RWPE2 (cell line): ENCODE results near the gene TENM4.

Experiments used
- ATAC-seq: fragments of 200-7000 bp; cut with Tn5 transposase; 3 replicates; pipeline ENCODE4 v1.9.1; 2021; ENCODE audit warnings: low read depth
- DNase-seq: peaks from one replicate; pipeline ENCODE4 v3.0.0-alpha.2; 2020; ENCODE audit warnings: low spot score
- H3K27ac ChIP-seq: fragments of 450-650 bp; 2 replicates; pipeline ENCODE4 v1.5.1; 2017; ENCODE audit warnings: mild to moderate bottlenecking; ENCODE audit not compliant: poor library complexity, severe bottlenecking
- H3K27me3 ChIP-seq: fragments of 250-450 bp; sonication (Bioruptor Pico); 2 replicates; pipeline ENCODE4 v1.5.1; 2021; ENCODE audit warnings: mild to moderate bottlenecking, moderate library complexity; ENCODE audit not compliant: insufficient read depth, poor library complexity, severe bottlenecking
- H3K36me3 ChIP-seq: fragments of 250-450 bp; sonication (Bioruptor Pico); 2 replicates; pipeline ENCODE4 v1.5.1; 2020; ENCODE audit warnings: low read depth, mild to moderate bottlenecking, moderate library complexity
- H3K4me1 ChIP-seq: fragments of 250-450 bp; sonication (Bioruptor Pico); 2 replicates; pipeline ENCODE4 v1.5.1; 2021; ENCODE audit warnings: mild to moderate bottlenecking, moderate library complexity; ENCODE audit not compliant: insufficient read depth, poor library complexity, severe bottlenecking
- H3K4me3 ChIP-seq: fragments of 250-450 bp; sonication (Bioruptor Pico); 2 replicates; pipeline ENCODE4 v1.5.1; 2021; ENCODE audit warnings: mild to moderate bottlenecking, moderate library complexity; ENCODE audit not compliant: severe bottlenecking
- H3K9me3 ChIP-seq: fragments of 250-450 bp; sonication (Bioruptor Pico); 2 replicates; pipeline ENCODE4 v1.5.1; 2021; ENCODE audit warnings: mild to moderate bottlenecking, moderate library complexity; ENCODE audit not compliant: severe bottlenecking
- TF ChIP-seq, protein P1 (sequence below): fragments of 450-650 bp; IDR thresholded peaks from one replicate; pipeline ENCODE4 v1.5.1; 2017; ENCODE audit warnings: mild to moderate bottlenecking, moderate library complexity; ENCODE audit not compliant: poor library complexity, severe bottlenecking

The TENM4 gene

DNA sequence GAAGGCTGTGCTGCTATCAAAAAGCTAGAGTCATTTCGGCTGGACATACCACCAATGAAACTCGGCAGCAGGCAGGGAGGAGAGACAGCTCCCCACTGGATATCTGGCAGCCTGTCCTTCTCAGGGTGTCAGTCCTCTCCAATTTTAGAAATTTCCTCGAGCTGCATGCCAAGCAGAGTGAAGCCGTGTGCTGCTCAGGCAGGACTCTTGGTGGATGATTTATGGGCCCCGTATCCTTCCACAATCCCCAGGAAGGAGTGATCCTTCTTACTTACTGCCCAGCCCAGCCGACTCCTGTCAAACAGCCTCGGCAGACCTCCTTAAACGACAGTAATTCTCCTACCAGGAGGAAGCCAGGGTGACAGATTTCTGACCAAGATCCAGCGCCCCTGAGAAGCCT, 410.4 kb downstream of the TENM4 start:
- Histone ChIP-seq H3K4me1 (no peaks in the 10 kb centered on the region), H3K36me3 (no peaks in the 10 kb centered on the region), H3K9me3 (no peaks in the 10 kb centered on the region), H3K27me3 (no peaks in the 10 kb centered on the region), H3K27ac (no peak overlapping the region), H3K4me3 (no peak overlapping the region)
- DNase-seq = no peak
- no peak for ATAC-seq
- TF ChIP-seq, protein P1, sequence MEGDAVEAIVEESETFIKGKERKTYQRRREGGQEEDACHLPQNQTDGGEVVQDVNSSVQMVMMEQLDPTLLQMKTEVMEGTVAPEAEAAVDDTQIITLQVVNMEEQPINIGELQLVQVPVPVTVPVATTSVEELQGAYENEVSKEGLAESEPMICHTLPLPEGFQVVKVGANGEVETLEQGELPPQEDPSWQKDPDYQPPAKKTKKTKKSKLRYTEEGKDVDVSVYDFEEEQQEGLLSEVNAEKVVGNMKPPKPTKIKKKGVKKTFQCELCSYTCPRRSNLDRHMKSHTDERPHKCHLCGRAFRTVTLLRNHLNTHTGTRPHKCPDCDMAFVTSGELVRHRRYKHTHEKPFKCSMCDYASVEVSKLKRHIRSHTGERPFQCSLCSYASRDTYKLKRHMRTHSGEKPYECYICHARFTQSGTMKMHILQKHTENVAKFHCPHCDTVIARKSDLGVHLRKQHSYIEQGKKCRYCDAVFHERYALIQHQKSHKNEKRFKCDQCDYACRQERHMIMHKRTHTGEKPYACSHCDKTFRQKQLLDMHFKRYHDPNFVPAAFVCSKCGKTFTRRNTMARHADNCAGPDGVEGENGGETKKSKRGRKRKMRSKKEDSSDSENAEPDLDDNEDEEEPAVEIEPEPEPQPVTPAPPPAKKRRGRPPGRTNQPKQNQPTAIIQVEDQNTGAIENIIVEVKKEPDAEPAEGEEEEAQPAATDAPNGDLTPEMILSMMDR = no peak

DNA sequence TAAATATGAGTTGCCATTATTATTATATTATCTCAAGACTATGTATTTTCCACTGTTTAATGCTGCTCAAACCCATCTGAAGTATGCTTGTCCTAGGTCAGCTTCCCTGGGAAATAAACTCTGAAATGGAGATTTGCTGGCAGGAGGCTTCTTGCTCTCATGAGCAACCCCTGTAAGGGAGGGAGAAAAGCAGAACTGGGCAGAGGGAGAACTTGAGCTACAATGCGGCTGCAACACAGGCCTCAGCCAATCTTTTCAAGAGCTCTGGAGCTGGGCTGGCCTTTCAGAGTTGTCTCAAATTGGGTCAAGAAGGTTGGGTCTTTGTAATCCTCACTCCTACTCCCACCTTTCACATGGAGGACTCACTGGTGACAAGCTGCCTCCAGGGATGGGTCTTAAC, 412.6 kb downstream of the TENM4 start:
- TF ChIP-seq, protein P1 = no peak
- H3K27me3 ChIP-seq = no peaks in the 10 kb centered on the region
- ATAC-seq = no peak

DNA sequence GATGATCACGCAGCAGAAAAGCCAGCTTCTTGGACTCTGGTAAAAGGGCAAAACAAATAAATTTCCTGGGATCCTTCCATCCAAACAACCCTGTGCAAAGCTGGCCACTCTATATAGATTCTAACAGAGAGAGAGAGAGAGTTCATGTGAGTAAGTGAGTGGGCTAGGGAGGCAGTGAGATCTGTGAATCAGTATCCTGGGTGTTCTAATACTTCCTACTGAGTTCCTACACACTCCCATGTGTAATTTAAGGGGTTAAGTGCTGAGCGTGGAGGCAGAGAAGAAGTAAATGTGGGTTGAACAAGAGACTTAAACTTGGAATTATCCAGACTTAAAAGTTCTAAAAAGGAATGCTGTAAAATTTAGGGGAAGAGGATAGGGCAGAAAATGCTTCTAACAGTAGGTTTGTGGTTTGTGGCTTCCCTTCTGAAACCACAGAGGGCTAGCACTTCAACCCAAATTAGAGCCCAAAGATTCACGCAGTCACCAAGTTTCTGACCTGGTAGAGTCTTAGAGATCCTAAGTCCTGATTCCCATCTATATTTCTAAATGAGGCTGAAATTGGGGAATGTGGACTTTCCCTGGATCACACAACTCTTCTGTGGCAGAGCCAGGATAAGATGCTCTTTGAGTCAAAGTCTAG, 413.9 kb downstream of the TENM4 start:
- Histone ChIP-seq H3K27ac (no peak overlapping the region), H3K4me1 (no peaks in the 10 kb centered on the region), H3K4me3 (no peak overlapping the region), H3K27me3 (no peaks in the 10 kb centered on the region), H3K36me3 (no peaks in the 10 kb centered on the region), H3K9me3 (no peaks in the 10 kb centered on the region)
- TF ChIP-seq, protein P1 = no peak
- DNase-seq (no peak), ATAC-seq (no peak)

More for the DNA sequence above, 412.6 kb downstream of the TENM4 start:
- no peak overlapping the region for H3K27ac ChIP-seq
- H3K9me3 ChIP-seq = no peaks in the 10 kb centered on the region
- no peaks in the 10 kb centered on the region for H3K36me3 ChIP-seq
- H3K4me1 ChIP-seq = no peaks in the 10 kb centered on the region
- H3K4me3 ChIP-seq = no peak overlapping the region
- no peak for DNase-seq

DNA sequence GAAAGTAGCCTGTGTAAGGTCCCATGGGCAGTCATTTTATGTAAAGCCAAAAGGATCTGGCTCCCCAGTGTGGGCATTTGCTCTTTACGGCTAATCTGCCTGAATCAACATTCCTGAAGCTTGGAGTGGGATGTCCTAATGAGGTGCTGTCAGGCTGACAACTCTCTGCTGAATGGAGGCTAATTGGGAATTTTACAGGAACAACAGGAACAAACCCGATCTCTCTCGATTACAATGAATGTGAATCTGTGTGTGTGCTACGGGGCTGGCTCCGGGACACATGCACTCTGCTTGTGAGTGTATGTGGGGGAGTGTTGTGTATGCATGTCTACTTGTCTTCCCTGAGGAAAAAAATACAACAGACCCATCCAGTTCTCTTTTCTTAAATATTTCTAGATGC, 415.2 kb downstream of the TENM4 start:
- DNase-seq = no peak
- no peaks in the 10 kb centered on the region for H3K9me3 ChIP-seq
- no peaks in the 10 kb centered on the region for H3K27me3 ChIP-seq
- H3K36me3 ChIP-seq = no peaks in the 10 kb centered on the region
- ATAC-seq = no peak
- no peaks in the 10 kb centered on the region for H3K4me1 ChIP-seq
- TF ChIP-seq, protein P1 = no peak
- H3K27ac ChIP-seq = no peak overlapping the region
- H3K4me3 ChIP-seq = no peak overlapping the region

DNA sequence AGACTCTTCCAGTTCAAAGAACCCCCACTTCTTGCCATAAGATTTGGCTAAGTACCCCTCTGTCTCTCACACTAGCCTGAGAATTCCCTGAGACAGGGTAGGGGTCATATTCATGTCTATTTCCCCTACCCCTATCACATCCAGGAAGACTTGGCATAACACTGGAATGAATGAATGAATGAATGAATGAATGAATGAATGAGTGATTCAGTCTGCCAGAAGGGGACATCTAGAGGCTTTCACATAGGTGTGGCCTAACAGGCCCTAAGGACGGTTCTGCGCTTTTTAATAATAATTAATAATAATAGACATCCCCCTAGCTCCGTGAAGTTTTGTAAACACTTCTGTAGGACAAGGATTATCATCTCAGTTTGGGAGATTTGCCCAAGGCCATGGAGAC, 415.7 kb downstream of the TENM4 start:
- Histone ChIP-seq H3K36me3 (no peaks in the 10 kb centered on the region), H3K27me3 (no peaks in the 10 kb centered on the region), H3K27ac (no peak overlapping the region), H3K4me3 (no peak overlapping the region), H3K9me3 (no peaks in the 10 kb centered on the region), H3K4me1 (no peaks in the 10 kb centered on the region)
- DNase-seq = no peak
- ATAC-seq = no peak
- TF ChIP-seq, protein P1 = no peak
